Mesenchymal stem cell (in vitro differentiated cells and primary cell): ENCODE data around the gene SON.
"Not testable (repeated sequence)": the region's sequence is repeated elsewhere in the genome, so short reads cannot be mapped to it uniquely, and the experiment has no call there.

Experiments
- DNase-seq: peaks from one replicate; pipeline ENCODE4 v3.0.0-alpha.2; 2013
- H2AFZ ChIP-seq: one replicate; pipeline ENCODE4 v1.6.1; 2013; ENCODE audit warnings: low read depth, mild to moderate bottlenecking, control low read depth, inconsistent platforms, low read length, moderate library complexity
- H2AK5ac ChIP-seq: 2 replicates; pipeline ENCODE4 v1.6.1; 2013; ENCODE audit warnings: low read length, moderate library complexity, mild to moderate bottlenecking, inconsistent platforms; ENCODE audit not compliant: severe bottlenecking
- H2BK120ac ChIP-seq: one replicate; pipeline ENCODE4 v1.6.1; 2013; ENCODE audit warnings: low read depth, mild to moderate bottlenecking, inconsistent platforms, low read length, moderate library complexity
- H2BK12ac ChIP-seq, 2 experiments: one replicate each; pipeline ENCODE4 v1.6.1; 2013; ENCODE audit warnings: inconsistent platforms in 2 of 2, low read length in 2 of 2, mild to moderate bottlenecking in 2 of 2, moderate library complexity in 2 of 2, control low read depth in 1 of 2
- H2BK15ac ChIP-seq: one replicate; pipeline ENCODE4 v1.6.1; 2013; ENCODE audit warnings: mild to moderate bottlenecking, low read depth, inconsistent platforms; ENCODE audit not compliant: poor library complexity, severe bottlenecking
- H2BK5ac ChIP-seq: 2 replicates; pipeline ENCODE4 v1.6.1; 2013; ENCODE audit warnings: low read depth, mild to moderate bottlenecking, low read length, control low read depth, inconsistent platforms; ENCODE audit not compliant: poor library complexity, severe bottlenecking
- H3K14ac ChIP-seq, 2 experiments: one replicate each; pipeline ENCODE4 v1.6.1; 2013; ENCODE audit warnings: inconsistent platforms in 2 of 2, low read length in 2 of 2, control low read depth in 1 of 2, mild to moderate bottlenecking in 1 of 2, moderate library complexity in 1 of 2
- H3K18ac ChIP-seq, 2 experiments: one replicate each; pipeline ENCODE4 v1.6.1; 2013; ENCODE audit warnings: inconsistent platforms in 2 of 2, low read length in 2 of 2, control low read depth in 1 of 2, low read depth in 1 of 2, mild to moderate bottlenecking in 1 of 2
- H3K23ac ChIP-seq, 2 experiments: one replicate each; pipeline ENCODE4 v1.6.1; 2013; ENCODE audit warnings: inconsistent platforms in 2 of 2, low read length in 2 of 2, mild to moderate bottlenecking in 2 of 2, moderate library complexity in 2 of 2, control low read depth in 1 of 2
- H3K27ac ChIP-seq: 2 replicates; pipeline ENCODE4 v1.5.1; 2013; ENCODE audit warnings: mild to moderate bottlenecking, moderate library complexity, low read length, control low read depth, inconsistent platforms; ENCODE audit not compliant: poor library complexity, severe bottlenecking
- H3K27me3 ChIP-seq, 2 experiments: 2 replicates each; pipeline versions ENCODE4 v1.6.1 to v1.7.0; 2013; ENCODE audit warnings: low read length in 2 of 2, mild to moderate bottlenecking in 2 of 2, moderate library complexity in 2 of 2, control low read depth in 1 of 2, inconsistent platforms in 1 of 2; ENCODE audit not compliant: control insufficient read depth in 1 of 2, insufficient read depth in 1 of 2
- H3K36me3 ChIP-seq, 2 experiments: 2 replicates each; pipeline versions ENCODE4 v1.6.1 to v1.7.0; 2013; ENCODE audit warnings: low read length in 2 of 2, control low read depth in 1 of 2, inconsistent platforms in 1 of 2, low read depth in 1 of 2, mild to moderate bottlenecking in 1 of 2; ENCODE audit not compliant: insufficient read depth in 2 of 2, control insufficient read depth in 1 of 2
- H3K4ac ChIP-seq, 2 experiments: one replicate each; pipeline ENCODE4 v1.6.1; 2013; ENCODE audit warnings: inconsistent platforms in 2 of 2, low read length in 2 of 2, mild to moderate bottlenecking in 2 of 2, moderate library complexity in 2 of 2, control low read depth in 1 of 2, low read depth in 1 of 2
- H3K4me1 ChIP-seq: 2 replicates; pipeline ENCODE4 v1.6.1; 2013; ENCODE audit warnings: low read depth, low read length, control low read depth; ENCODE audit not compliant: control insufficient read depth, insufficient read depth
- H3K4me2 ChIP-seq: 2 replicates; pipeline ENCODE4 v1.6.1; 2013; ENCODE audit warnings: low read length, mild to moderate bottlenecking, inconsistent platforms; ENCODE audit not compliant: poor library complexity, severe bottlenecking
- H3K4me3 ChIP-seq, 2 experiments: 2 replicates each; pipeline versions ENCODE4 v1.5.1 to v1.7.0; 2013; ENCODE audit warnings: low read length in 2 of 2, mild to moderate bottlenecking in 2 of 2, control low read depth in 1 of 2, low read depth in 1 of 2; ENCODE audit not compliant: insufficient read depth in 1 of 2
- H3K79me1 ChIP-seq: replicated peaks from 2 replicates; pipeline ENCODE4 v1.6.1; 2013; ENCODE audit warnings: mild to moderate bottlenecking, control low read depth, low read length, inconsistent platforms; ENCODE audit not compliant: poor library complexity, severe bottlenecking
- H3K9ac ChIP-seq: 2 replicates; pipeline ENCODE4 v1.7.0; 2013; ENCODE audit warnings: mild to moderate bottlenecking, low read length, moderate library complexity
- H3K9me3 ChIP-seq: 2 replicates; pipeline ENCODE4 v1.7.0; 2013; ENCODE audit warnings: mild to moderate bottlenecking, low read length; ENCODE audit not compliant: control insufficient read depth
- H4K8ac ChIP-seq: one replicate; pipeline ENCODE4 v1.6.1; 2013; ENCODE audit warnings: inconsistent platforms, mild to moderate bottlenecking, low read length, moderate library complexity
- H4K91ac ChIP-seq: one replicate; pipeline ENCODE4 v1.6.1; 2013; ENCODE audit warnings: mild to moderate bottlenecking, low read length, inconsistent platforms
- WGBS: methylation state at CpG from one replicate; pipeline ENCODE4 v1.1.7; 2013; ENCODE audit warnings: mixed read lengths; 5-methylcytosine and 5-hydroxymethylcytosine counted together

Gene SON

GRCh38 chr21:33611006-33611744, 68.3 kb downstream of the SON start:
- H3K4ac ChIP-seq = no peak overlapping the region
- DNase-seq = no peak
- H2BK120ac ChIP-seq = no peak overlapping the region
- H3K9ac ChIP-seq = no peak overlapping the region
- no peak overlapping the region for H4K91ac ChIP-seq
- H3K4me1 ChIP-seq = no peaks in the 10 kb centered on the region
- no peak overlapping the region for H4K8ac ChIP-seq
- H3K79me1 ChIP-seq = peaks cover 2% of the 10 kb centered on the region
- no peak overlapping the region for H2BK15ac ChIP-seq
- H3K4me2 ChIP-seq = no peak overlapping the region
- no peak overlapping the region for H3K14ac ChIP-seq
- 95% methylated on average over 3 of the region's 7 CpGs for WGBS
- H2BK12ac ChIP-seq = no peak overlapping the region
- H3K27ac ChIP-seq = no peak overlapping the region
- H3K36me3 ChIP-seq = peaks cover 17 to 52% of the 10 kb centered on the region in 2 experiments
- H3K4me3 ChIP-seq = no peak overlapping the region
- no peaks in the 10 kb centered on the region for H3K27me3 ChIP-seq
- H3K23ac ChIP-seq = no peak overlapping the region
- H2AK5ac ChIP-seq = no peak overlapping the region
- no peak overlapping the region for H2BK5ac ChIP-seq
- H2AFZ ChIP-seq = no peak overlapping the region
- H3K18ac ChIP-seq = no peak overlapping the region
- H3K9me3 ChIP-seq = no peaks in the 10 kb centered on the region

- 97% methylated on average over 11 of the region's 11 CpGs for WGBS
- H3K9ac ChIP-seq, H2BK120ac ChIP-seq, H3K4me1 ChIP-seq, H3K14ac ChIP-seq, H3K27ac ChIP-seq, H3K18ac ChIP-seq, H3K23ac ChIP-seq, H4K8ac ChIP-seq, H3K27me3 ChIP-seq, H2BK5ac ChIP-seq, H2AK5ac ChIP-seq, H3K79me1 ChIP-seq, H3K4me3 ChIP-seq, H4K91ac ChIP-seq, H2BK15ac ChIP-seq, H3K4ac ChIP-seq, H3K9me3 ChIP-seq, H3K4me2 ChIP-seq, H2AFZ ChIP-seq, DNase-seq, H2BK12ac ChIP-seq: not testable (repeated sequence)
- H3K36me3 ChIP-seq = peaks cover 18 to 69% of the 10 kb centered on the region in 2 experiments
These were observed 74.7 kb downstream of the SON start for GRCh38 chr21:33617565-33617964.

GRCh38 chr21:33618407-33618806, 75.6 kb downstream of the SON start:
- H3K4me3 ChIP-seq = no peak overlapping the region
- no peaks in the 10 kb centered on the region for H3K27me3 ChIP-seq
- WGBS = 97% methylated on average over 2 of the region's 2 CpGs
- no peak overlapping the region for H3K23ac ChIP-seq
- H3K9me3 ChIP-seq = no peaks in the 10 kb centered on the region
- no peak overlapping the region for H3K27ac ChIP-seq
- no peak overlapping the region for H2BK5ac ChIP-seq
- DNase-seq = no peak
- no peak overlapping the region for H3K4ac ChIP-seq
- no peak overlapping the region for H2BK120ac ChIP-seq
- H3K4me1 ChIP-seq = no peaks in the 10 kb centered on the region
- no peak overlapping the region for H3K14ac ChIP-seq
- no peak overlapping the region for H3K18ac ChIP-seq
- H2BK12ac ChIP-seq = no peak overlapping the region
- H4K8ac ChIP-seq = no peak overlapping the region
- H4K91ac ChIP-seq = no peak overlapping the region
- no peak overlapping the region for H3K4me2 ChIP-seq
- no peak overlapping the region for H3K9ac ChIP-seq
- H2AFZ ChIP-seq = no peak overlapping the region
- H3K36me3 ChIP-seq = peaks cover 14 to 67% of the 10 kb centered on the region in 2 experiments
- H2AK5ac ChIP-seq = no peak overlapping the region
- H2BK15ac ChIP-seq = no peak overlapping the region
- peaks cover 1% of the 10 kb centered on the region for H3K79me1 ChIP-seq

GRCh38 chr21:33619726-33620125, 76.9 kb downstream of the SON start:
- H3K27ac ChIP-seq = no peak overlapping the region
- H2BK15ac ChIP-seq = no peak overlapping the region
- H2AK5ac ChIP-seq = no peak overlapping the region
- H3K9ac ChIP-seq = no peak overlapping the region
- H3K4me1 ChIP-seq = no peaks in the 10 kb centered on the region
- no peak for DNase-seq
- WGBS = 96% methylated on average over 4 of the region's 4 CpGs
- peaks cover 18 to 71% of the 10 kb centered on the region in 2 experiments for H3K36me3 ChIP-seq
- H2BK12ac ChIP-seq = no peak overlapping the region
- H4K8ac ChIP-seq = no peak overlapping the region
- H3K14ac ChIP-seq = no peak overlapping the region
- no peak overlapping the region for H2AFZ ChIP-seq
- no peak overlapping the region for H4K91ac ChIP-seq
- no peaks in the 10 kb centered on the region for H3K9me3 ChIP-seq
- H3K4me2 ChIP-seq = no peak overlapping the region
- H3K4me3 ChIP-seq = no peak overlapping the region
- no peak overlapping the region for H2BK120ac ChIP-seq
- H3K27me3 ChIP-seq = no peaks in the 10 kb centered on the region
- no peak overlapping the region for H2BK5ac ChIP-seq
- peaks cover 4% of the 10 kb centered on the region for H3K79me1 ChIP-seq
- H3K4ac ChIP-seq = no peak overlapping the region
- no peak overlapping the region for H3K18ac ChIP-seq
- H3K23ac ChIP-seq = no peak overlapping the region
